HG03442 (cell line): ENCODE measurements around the gene LMNTD1.

Source experiments
- ATAC-seq: cut with Tn5 transposase; IDR thresholded peaks from one replicate; pipeline ENCODE4 v1.9.1; 2021; ENCODE audit warnings: mild to moderate bottlenecking, moderate library complexity; ENCODE audit not compliant: unreplicated experiment

LMNTD1 gene

GRCh38 chr12:25556153-25556552, 3.1 kb upstream of the LMNTD1 start:
- ATAC-seq: no peak

GRCh38 chr12:25552681-25553080, 402 bp downstream of the LMNTD1 start:
- ATAC-seq: no peak

- no peak for ATAC-seq
Measured at GRCh38 chr12:25550186-25550585, 2.9 kb downstream of the LMNTD1 start.

GRCh38 chr12:25549120-25549519, 4.0 kb downstream of the LMNTD1 start:
- no peak for ATAC-seq

- ATAC-seq: no peak
Measured at GRCh38 chr12:25546318-25546717, 6.8 kb downstream of the LMNTD1 start.

GRCh38 chr12:25533150-25533549, 19.9 kb downstream of the LMNTD1 start:
- ATAC-seq: no peak

GRCh38 chr12:25531502-25532052, 21.5 kb downstream of the LMNTD1 start:
- ATAC-seq: no peak

GRCh38 chr12:25529738-25530137, 23.3 kb downstream of the LMNTD1 start:
- no peak for ATAC-seq

GRCh38 chr12:25526778-25527177, 26.3 kb downstream of the LMNTD1 start:
- no peak for ATAC-seq

- ATAC-seq: no peak
Measured at GRCh38 chr12:25524366-25524765, 28.7 kb downstream of the LMNTD1 start.

GRCh38 chr12:25521625-25522256, 31.3 kb downstream of the LMNTD1 start:
- no peak for ATAC-seq

- ATAC-seq: peak; percentile 79
Measured at GRCh38 chr12:25518512-25518911, 34.6 kb downstream of the LMNTD1 start.

GRCh38 chr12:25504744-25505143, 48.3 kb downstream of the LMNTD1 start:
- no peak for ATAC-seq

GRCh38 chr12:25503666-25504065, 49.4 kb downstream of the LMNTD1 start:
- ATAC-seq: no peak

- ATAC-seq: no peak
Measured at GRCh38 chr12:25502596-25502995, 50.5 kb downstream of the LMNTD1 start.

GRCh38 chr12:25502118-25502517, 51.0 kb downstream of the LMNTD1 start:
- ATAC-seq: no peak

GRCh38 chr12:25501549-25501948, 51.5 kb downstream of the LMNTD1 start:
- no peak for ATAC-seq

GRCh38 chr12:25500651-25501050, 52.4 kb downstream of the LMNTD1 start:
- ATAC-seq: no peak

GRCh38 chr12:25497021-25497420, 56.1 kb downstream of the LMNTD1 start:
- no peak for ATAC-seq

GRCh38 chr12:25496098-25496587, 56.9 kb downstream of the LMNTD1 start:
- ATAC-seq: no peak

GRCh38 chr12:25495331-25496097, 57.6 kb downstream of the LMNTD1 start:
- no peak for ATAC-seq

GRCh38 chr12:25494926-25495325, 58.2 kb downstream of the LMNTD1 start:
- ATAC-seq: no peak
